Right lung (tissue), 5 donors: Measurements from ENCODE around the gene FAM131A. TPM values are rescaled to one million over a fixed set of nuclear protein-coding genes. Genes with fewer than 3 reads are reported as not detected.
A peak's percentile ranks its signal among the peaks of the same experiment; 100 is the strongest.

Experiments used
- DNase-seq, 2 donors: peaks; one replicate each; pipeline ENCODE4 v3.0.0-alpha.2; 2013
- polyA plus RNA-seq, 5 donors: library from polyadenylated mRNA; unstranded; fragments of 120-200 nt; gene quantifications; one replicate each; pipeline versions ENCODE4 v1.2.1 to v1.2.3, GENCODE V29; 2013; ENCODE audit warnings: inconsistent platforms in 1 of 5, low replicate concordance in 1 of 5; ENCODE audit not compliant: insufficient read length in 5 of 5, insufficient read depth in 1 of 5

FAM131A gene
- polyA plus RNA-seq, 5 donors: 10.0 to 17.4 (median 15.7) TPM

- DNase-seq: no peak
These were observed 21.3 kb upstream of the FAM131A start for GRCh38 chr3:184315871-184316661.

DNA sequence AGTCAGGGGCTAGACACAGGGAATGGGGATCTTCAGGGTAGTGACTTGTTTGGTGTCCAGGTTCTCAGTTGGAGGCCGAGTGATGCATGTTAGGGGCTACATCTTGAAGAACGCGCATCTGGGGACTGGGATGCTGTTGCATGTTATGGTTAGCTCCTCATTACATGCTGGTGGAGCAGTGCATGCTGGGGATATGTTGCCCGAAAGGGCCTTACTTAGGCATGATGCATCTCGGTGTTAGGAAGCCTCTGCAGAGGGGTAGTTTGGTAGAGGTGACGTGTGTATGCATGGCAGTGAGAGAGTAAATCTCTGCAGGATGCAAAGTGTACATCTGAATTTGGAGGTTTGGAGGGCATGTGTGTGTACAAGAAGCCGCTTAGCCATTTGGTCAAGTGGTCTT, 20.6 kb upstream of the FAM131A start:
- DNase-seq: no peak

GRCh38 chr3:184317201-184317600, 20.2 kb upstream of the FAM131A start:
- DNase-seq: no peak

- DNase-seq: peak; percentile 84
These were observed 17.3 kb upstream of the FAM131A start for GRCh38 chr3:184320104-184320445.

DNA sequence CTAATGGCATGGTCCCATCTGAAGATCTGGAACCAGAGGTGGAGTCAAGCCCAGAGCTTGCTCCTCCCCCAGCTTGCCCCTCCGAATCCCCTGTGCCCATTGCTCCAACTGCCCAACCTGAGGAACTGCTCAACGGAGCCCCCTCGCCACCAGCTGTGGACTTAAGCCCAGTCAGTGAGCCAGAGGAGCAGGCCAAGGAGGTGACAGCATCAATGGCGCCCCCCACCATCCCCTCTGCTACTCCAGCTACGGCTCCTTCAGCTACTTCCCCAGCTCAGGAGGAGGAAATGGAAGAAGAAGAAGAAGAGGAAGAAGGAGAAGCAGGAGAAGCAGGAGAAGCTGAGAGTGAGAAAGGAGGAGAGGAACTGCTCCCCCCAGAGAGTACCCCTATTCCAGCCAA, 15.7 kb upstream of the FAM131A start:
- no peak for DNase-seq

DNA sequence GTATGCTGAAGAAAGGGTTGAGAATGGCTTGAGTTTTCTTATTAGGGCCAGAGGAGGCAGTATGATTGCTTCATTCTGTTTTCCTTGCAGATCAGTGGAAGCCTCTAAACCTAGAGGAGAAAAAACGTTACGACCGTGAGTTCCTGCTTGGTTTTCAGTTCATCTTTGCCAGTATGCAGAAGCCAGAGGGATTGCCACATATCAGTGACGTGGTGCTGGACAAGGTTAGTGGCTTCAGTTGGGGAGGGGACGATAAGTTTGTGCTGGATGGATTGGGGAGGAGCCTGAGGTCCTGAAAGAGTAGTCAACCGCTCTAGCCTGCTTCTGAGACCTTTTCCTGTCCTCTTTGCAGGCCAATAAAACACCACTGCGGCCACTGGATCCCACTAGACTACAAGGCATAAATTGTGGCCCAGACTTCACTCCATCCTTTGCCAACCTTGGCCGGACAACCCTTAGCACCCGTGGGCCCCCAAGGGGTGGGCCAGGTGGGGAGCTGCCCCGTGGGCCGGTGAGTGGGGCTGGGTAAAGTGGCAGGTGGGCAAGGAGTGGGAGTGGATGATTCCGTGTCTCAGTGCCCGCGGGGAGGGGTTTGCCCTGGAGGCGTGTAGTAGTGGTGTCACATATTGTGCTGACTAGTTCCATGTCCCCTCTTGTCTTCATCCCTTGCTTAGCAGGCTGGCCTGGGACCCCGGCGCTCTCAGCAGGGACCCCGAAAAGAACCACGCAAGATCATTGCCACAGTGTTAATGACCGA, 14.5 kb upstream of the FAM131A start:
- DNase-seq: no peak

- no peak for DNase-seq
These were observed 13.7 kb upstream of the FAM131A start for GRCh38 chr3:184323696-184324095.

GRCh38 chr3:184325269-184325668, 12.1 kb upstream of the FAM131A start:
- no peak for DNase-seq

GRCh38 chr3:184325715-184326369, 11.6 kb upstream of the FAM131A start:
- DNase-seq: no peak

GRCh38 chr3:184327171-184327570, 10.2 kb upstream of the FAM131A start:
- DNase-seq: no peak

GRCh38 chr3:184328516-184328915, 8.9 kb upstream of the FAM131A start:
- no peak for DNase-seq

GRCh38 chr3:184332370-184333090, 4.9 kb upstream of the FAM131A start:
- DNase-seq: no peak

- no peak for DNase-seq
These were observed 4.2 kb upstream of the FAM131A start for GRCh38 chr3:184333190-184333589.

DNA sequence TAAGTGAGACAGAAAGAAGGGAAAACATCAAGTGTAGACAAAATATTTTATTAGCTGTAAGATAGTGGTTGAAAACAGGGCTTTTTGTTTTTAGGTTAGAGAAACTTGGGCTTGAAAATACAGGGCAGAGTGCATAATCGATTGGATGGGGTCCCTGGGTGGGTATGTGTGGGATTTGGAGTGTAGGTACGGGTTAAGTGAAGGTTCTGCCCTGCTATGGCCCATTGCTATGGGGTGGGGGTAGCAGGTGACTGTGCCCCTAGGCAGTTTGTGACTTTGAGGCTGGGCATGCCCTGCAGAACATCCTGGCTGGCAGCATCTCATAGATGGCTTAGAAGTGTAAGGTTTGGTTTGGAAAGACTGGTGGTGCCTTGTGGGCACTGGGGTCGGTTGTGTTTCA, 3.7 kb upstream of the FAM131A start:
- no peak for DNase-seq

DNA sequence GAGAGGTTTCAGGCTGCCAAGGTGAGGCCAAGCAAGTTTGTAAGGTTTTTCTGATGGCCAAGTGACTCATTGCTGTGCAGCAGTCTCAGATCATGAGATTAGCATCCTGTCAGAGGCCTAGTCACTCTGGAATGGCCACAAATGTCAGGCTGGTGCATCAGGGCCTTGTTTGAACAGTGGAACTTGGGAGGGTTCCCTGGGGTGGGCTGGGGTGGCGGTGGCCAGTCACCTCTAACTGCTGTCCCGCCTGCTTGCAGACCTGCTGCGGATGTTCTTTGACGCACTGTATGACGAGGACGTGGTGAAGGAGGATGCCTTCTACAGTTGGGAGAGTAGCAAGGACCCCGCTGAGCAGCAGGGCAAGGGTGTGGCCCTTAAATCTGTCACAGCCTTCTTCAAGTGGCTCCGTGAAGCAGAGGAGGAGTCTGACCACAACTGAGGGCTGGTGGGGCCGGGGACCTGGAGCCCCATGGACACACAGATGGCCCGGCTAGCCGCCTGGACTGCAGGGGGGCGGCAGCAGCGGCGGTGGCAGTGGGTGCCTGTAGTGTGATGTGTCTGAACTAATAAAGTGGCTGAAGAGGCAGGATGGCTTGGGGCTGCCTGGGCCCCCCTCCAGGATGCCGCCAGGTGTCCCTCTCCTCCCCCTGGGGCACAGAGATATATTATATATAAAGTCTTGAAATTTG, 2.8 kb upstream of the FAM131A start:
- no peak for DNase-seq

GRCh38 chr3:184335291-184335660, 2.1 kb upstream of the FAM131A start:
- DNase-seq: no peak

GRCh38 chr3:184335661-184336546, 1.5 kb upstream of the FAM131A start:
- peak; percentile 86 to 87 for DNase-seq

DNA sequence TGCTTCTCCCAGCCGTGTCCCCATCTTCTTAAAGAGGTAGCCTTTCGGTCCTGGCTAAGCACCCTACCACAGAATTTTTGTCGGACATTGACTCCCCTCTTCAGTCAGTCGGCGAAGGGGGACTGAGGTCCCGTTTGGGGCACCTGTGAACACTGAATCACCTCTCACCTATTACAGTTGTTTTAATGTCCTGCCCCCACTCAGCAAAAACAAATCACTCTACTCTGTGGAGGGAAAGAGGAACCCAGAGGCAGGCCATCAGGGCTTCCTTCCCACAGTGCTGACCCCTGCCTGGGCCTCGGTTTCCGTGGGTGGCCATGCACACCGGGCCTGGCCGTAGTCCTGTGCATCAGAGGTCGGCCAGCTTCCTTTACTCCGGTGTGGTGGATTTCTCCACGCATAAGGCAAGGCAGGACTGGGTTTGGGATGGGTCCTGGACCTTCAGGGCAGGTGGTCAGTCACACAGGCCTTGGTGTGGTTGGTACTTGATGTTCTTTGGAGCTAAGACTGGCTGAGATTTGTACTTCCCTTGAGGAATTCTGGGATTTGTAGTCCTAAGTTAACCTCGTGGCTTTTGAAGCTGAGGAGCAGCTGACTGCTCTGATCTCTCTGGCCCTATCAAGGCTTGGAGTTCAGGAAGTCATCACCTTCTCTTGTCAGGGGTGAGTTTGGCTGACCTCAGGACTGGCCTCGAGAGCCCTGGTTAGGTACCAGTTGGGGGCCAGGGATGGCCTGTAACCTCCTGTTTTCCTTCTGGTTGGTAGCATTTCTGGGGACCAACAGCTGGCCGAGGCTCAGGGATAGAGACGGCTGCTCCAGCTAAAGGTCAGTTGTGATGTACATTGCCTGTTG, 627 bp upstream of the FAM131A start:
- peak in 1 of 2 donors; percentile 42 for DNase-seq

- no peak for DNase-seq
These were observed 581 bp downstream of the FAM131A start for GRCh38 chr3:184337981-184338380.
